HepG2 (cell line): Measurements from ENCODE around the gene RGSL1. TPM values are rescaled to one million over a fixed set of nuclear protein-coding genes. Genes with fewer than 3 reads are reported as not detected.

ENCODE experiments used
- ATAC-seq: fragments of 200-7000 bp; cut with Tn5 transposase; 3 replicates; pipeline ENCODE4 v1.9.1; 2020; ENCODE audit warnings: mild to moderate bottlenecking, moderate library complexity
- BruUV-seq: library from RNA; stranded (reverse); fragments of 400-500 nt; replicated peaks from 2 replicates; lab custom pipeline; 2021; lab: Mats Ljungman, UMichigan
- CTCF ChIA-PET: fragments of 300-600 bp; formaldehyde crosslinking; extraction: SDS; loops from one replicate; lab custom pipeline; 2021; ENCODE audit warnings: low total read pairs, inconsistent platforms, low intra/inter-chr PET ratio; lab: Yijun Ruan, JAX
- POLR2A ChIA-PET: fragments of 350-600 bp; sonication (Branson Sonifier 250); formaldehyde crosslinking; loops from one replicate; lab custom pipeline; 2020; ENCODE audit warnings: antibody characterized with exemption, inconsistent platforms; lab: Yijun Ruan, JAX
- DNase-seq: peaks from one replicate; pipeline ENCODE4 v3.0.0-alpha.2; 2015; ENCODE audit warnings: low spot score
- FAIRE-seq: peaks from 3 replicates; lab custom pipeline; 2011; peaks lifted over from hg19 to GRCh38; lab: Jason Lieb, UNC
- H2AFZ ChIP-seq: one replicate; pipeline ENCODE4 v1.6.1; 2011; ENCODE audit warnings: low read length, inconsistent platforms
- H3K27ac ChIP-seq: fragments of 300-600 bp; 3 replicates; pipeline ENCODE4 v1.8.0; 2011; ENCODE audit warnings: mixed run types, mild to moderate bottlenecking, mixed read lengths, low read length, inconsistent platforms; ENCODE audit not compliant: insufficient read depth; ENCODE audit errors: extremely low read length
- H3K27me3 ChIP-seq, 2 experiments: fragments of 200-600 bp in 1 of 2; 2 replicates in 1 of 2; 3 replicates in 1 of 2; pipeline versions ENCODE4 v1.6.0 to v1.8.0; 2011; ENCODE audit warnings: low read length in 2 of 2, mild to moderate bottlenecking in 2 of 2, moderate library complexity in 2 of 2, inconsistent platforms in 1 of 2; ENCODE audit not compliant: insufficient read depth in 2 of 2, control insufficient read depth in 1 of 2
- H3K36me3 ChIP-seq, 2 experiments: fragments of 200-600 bp in 1 of 2; replicated peaks in 1 of 2; 2 replicates in 1 of 2; 3 replicates in 1 of 2; pipeline versions ENCODE4 v1.5.1 to v1.8.0; 2011; ENCODE audit warnings: low read length in 2 of 2, inconsistent platforms in 1 of 2; ENCODE audit not compliant: insufficient read depth in 2 of 2, control insufficient read depth in 1 of 2
- H3K4me1 ChIP-seq: 2 replicates; pipeline ENCODE4 v1.5.1; 2012; ENCODE audit warnings: low read length, inconsistent platforms; ENCODE audit not compliant: insufficient read depth
- H3K4me2 ChIP-seq: 2 replicates; pipeline ENCODE4 v1.6.0; 2011; ENCODE audit warnings: low read depth, low read length, inconsistent platforms
- H3K4me3 ChIP-seq, 3 experiments: fragments of 200-600 bp in 1 of 3; sonication (generic), shearing (Covaris generic) in 1 of 3; replicated peaks in 1 of 3; 2 replicates each; pipeline ENCODE4 v1.5.1; 2011 to 2016; ENCODE audit warnings: low read length in 3 of 3, inconsistent platforms in 2 of 3, low read depth in 2 of 3, mild to moderate bottlenecking in 2 of 3, control low read depth in 1 of 3, mixed read lengths in 1 of 3; ENCODE audit not compliant: insufficient read depth in 1 of 3
- H3K79me2 ChIP-seq: one replicate; pipeline ENCODE4 v1.6.1; 2011; ENCODE audit warnings: low read length, inconsistent platforms; ENCODE audit not compliant: insufficient read depth
- H3K9ac ChIP-seq: 2 replicates; pipeline ENCODE4 v1.6.0; 2011; ENCODE audit warnings: mild to moderate bottlenecking, low read depth, low read length, inconsistent platforms; ENCODE audit not compliant: insufficient read depth
- H3K9me3 ChIP-seq: 2 replicates; pipeline ENCODE4 v1.5.1; 2012; ENCODE audit warnings: mild to moderate bottlenecking, low read length
- H4K20me1 ChIP-seq: 2 replicates; pipeline ENCODE4 v1.6.0; 2011; ENCODE audit warnings: inconsistent platforms, mild to moderate bottlenecking, low read length, moderate library complexity; ENCODE audit not compliant: insufficient read depth
- CBX1 ChIP-seq: IDR thresholded peaks from one replicate; pipeline ENCODE4 v1.6.1; 2016; ENCODE audit warnings: antibody characterized with exemption, low read depth
- CEBPG ChIP-seq: IDR thresholded peaks from 2 replicates; pipeline ENCODE4 v1.6.1; 2016
- CHD2 ChIP-seq: IDR thresholded peaks from 2 replicates; pipeline ENCODE4 v1.6.1; 2011; ENCODE audit warnings: low read depth, low read length, improper control_type of control experiment
- HHEX ChIP-seq: IDR thresholded peaks from 2 replicates; pipeline ENCODE4 v1.6.1; 2016; ENCODE audit warnings: control low read depth
- KAT7 ChIP-seq: IDR thresholded peaks from 2 replicates; pipeline ENCODE4 v1.6.1; 2018; ENCODE audit warnings: borderline replicate concordance, missing compliant biosample characterization
- MED8 ChIP-seq: sonication (generic); formaldehyde crosslinking; IDR thresholded peaks from 2 replicates; pipeline ENCODE4 v1.8.1; 2023; ENCODE audit warnings: mild to moderate bottlenecking, missing genetic modification reagents; ENCODE audit not compliant: insufficient replicate concordance
- NFYC ChIP-seq: IDR thresholded peaks from 2 replicates; pipeline ENCODE4 v1.6.1; 2016; ENCODE audit warnings: missing genetic modification reagents, missing compliant biosample characterization
- PLRG1 ChIP-seq: fragments of 450-650 bp; conservative IDR thresholded peaks from 2 replicates; pipeline ENCODE4 v1.6.1; 2016
- RXRA ChIP-seq: sonication (generic); formaldehyde crosslinking; IDR thresholded peaks from 2 replicates; pipeline ENCODE4 v1.5.1; 2020; ENCODE audit warnings: missing genetic modification reagents
- SP1 ChIP-seq, 2 experiments: fragments of 450-650 bp in 1 of 2; sonication (generic) in 1 of 2; formaldehyde crosslinking in 1 of 2; IDR thresholded peaks; 2 replicates each; pipeline versions ENCODE4 v1.4.0 to v1.6.1; 2016 to 2020; ENCODE audit warnings: missing genetic modification reagents in 1 of 2
- ZNF207 ChIP-seq: fragments of 450-650 bp; IDR thresholded peaks from 2 replicates; pipeline ENCODE4 v1.6.1; 2016; ENCODE audit warnings: antibody characterized with exemption, borderline replicate concordance
- ZNF260 ChIP-seq: sonication (generic); formaldehyde crosslinking; IDR thresholded peaks from 2 replicates; pipeline ENCODE4 v1.4.0; 2020; ENCODE audit warnings: missing genetic modification reagents, low read depth, mild to moderate bottlenecking, borderline replicate concordance
- ZNF432 ChIP-seq: sonication (generic); formaldehyde crosslinking; IDR thresholded peaks from 2 replicates; pipeline ENCODE4 v1.5.0; 2020; ENCODE audit warnings: missing genetic modification reagents, mild to moderate bottlenecking, borderline replicate concordance
- ZNF501 ChIP-seq: sonication (generic); formaldehyde crosslinking; IDR thresholded peaks from 2 replicates; pipeline ENCODE4 v1.5.1; 2020; ENCODE audit warnings: mild to moderate bottlenecking, moderate library complexity, missing genetic modification reagents
- ZNF607 ChIP-seq: sonication (generic); formaldehyde crosslinking; IDR thresholded peaks from 2 replicates; pipeline ENCODE4 v1.5.1; 2020; ENCODE audit warnings: missing genetic modification reagents, mild to moderate bottlenecking, borderline replicate concordance
- in situ Hi-C: cut with HindIII; loops from 2 replicates; pipeline ENCODE4 v1.10.0; 2017; ENCODE audit warnings: low pct_unique_long_range_greater_than_20kb; ENCODE audit not compliant: extremely low pct_ligation_motif_present
- intact Hi-C: fragments of 100-400 bp; cut with micrococcal nuclease; formaldehyde crosslinking; loops from one replicate; pipeline ENCODE4 v1.10.0; 2022; ENCODE audit not compliant: unreplicated experiment
- polyA plus RNA-seq, 8 experiments: library from polyadenylated mRNA; depleted of rRNA in 3 of 8; stranded (reverse) in 7 of 8; unstranded in 1 of 8; fragments of >200 nt; fragmentation: Illumina TruSeq in 4 of 8; extraction: Trizol in 4 of 8; gene quantifications; 2 replicates each; pipeline versions ENCODE4 v1.2.1 to v1.2.3, GENCODE V29; 2011 to 2016; ENCODE audit warnings: low read depth in 4 of 8, missing spikeins in 1 of 8, mixed read lengths in 1 of 8; ENCODE audit not compliant: insufficient read depth in 1 of 8
- total RNA-seq, 5 experiments: library from RNA; depleted of rRNA; stranded (reverse); fragments of >200 nt; fragmentation: Illumina TruSeq; extraction: Trizol; gene quantifications; 2 replicates each; pipeline ENCODE4 v1.2.3, GENCODE V29; 2016; ENCODE audit warnings: low read depth in 1 of 5
- TF ChIP-seq, protein P1 (sequence below): sonication (generic); formaldehyde crosslinking; IDR thresholded peaks from 2 replicates; pipeline ENCODE4 v1.5.0; 2020; ENCODE audit warnings: missing genetic modification reagents
- TF ChIP-seq, protein P2 (sequence below): sonication (generic); formaldehyde crosslinking; IDR thresholded peaks from 2 replicates; pipeline ENCODE4 v1.4.0; 2020; ENCODE audit warnings: mild to moderate bottlenecking, missing genetic modification reagents
- TF ChIP-seq, protein P3 (sequence below): sonication (generic); formaldehyde crosslinking; IDR thresholded peaks from 2 replicates; pipeline ENCODE4 v1.5.1; 2020; ENCODE audit warnings: missing genetic modification reagents, mild to moderate bottlenecking, borderline replicate concordance
- TF ChIP-seq, protein P4 (sequence below): sonication (generic); formaldehyde crosslinking; IDR thresholded peaks from 2 replicates; pipeline ENCODE4 v1.4.0; 2020; ENCODE audit warnings: mild to moderate bottlenecking, missing genetic modification reagents, borderline replicate concordance

The RGSL1 gene
- total and polyA plus RNA-seq, 2 of the 13 experiments (the other 11 are each of a cell fraction or from before 2014, with no cell fraction given), result not detected

DNA sequence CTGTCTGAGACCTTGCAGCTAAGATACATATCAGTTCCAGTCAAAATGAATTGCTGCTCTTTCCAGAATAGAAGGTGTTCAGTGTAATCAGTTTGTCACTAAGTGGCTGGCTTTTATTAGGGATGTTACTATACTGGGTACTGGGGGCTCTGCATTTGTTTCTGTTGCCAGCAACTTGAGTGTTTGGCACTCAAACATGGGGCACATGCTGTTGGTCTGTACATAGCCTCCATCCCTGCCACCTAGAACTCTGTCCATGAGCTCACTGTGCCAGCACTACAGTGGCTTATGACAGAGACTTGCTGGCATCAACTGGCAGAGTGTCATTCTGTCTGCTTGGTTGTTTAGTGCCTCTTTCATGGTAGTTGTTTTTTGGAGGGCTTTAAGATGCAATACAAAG lies 45.1 kb downstream of the RGSL1 start (continued):
- TF ChIP-seq, protein P1, sequence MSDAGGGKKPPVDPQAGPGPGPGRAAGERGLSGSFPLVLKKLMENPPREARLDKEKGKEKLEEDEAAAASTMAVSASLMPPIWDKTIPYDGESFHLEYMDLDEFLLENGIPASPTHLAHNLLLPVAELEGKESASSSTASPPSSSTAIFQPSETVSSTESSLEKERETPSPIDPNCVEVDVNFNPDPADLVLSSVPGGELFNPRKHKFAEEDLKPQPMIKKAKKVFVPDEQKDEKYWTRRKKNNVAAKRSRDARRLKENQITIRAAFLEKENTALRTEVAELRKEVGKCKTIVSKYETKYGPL (CRISPR knock-in tag), result no peak
- TF ChIP-seq ZNF207, result no peak
- TF ChIP-seq SP1 (IDR thresholded peaks at IDR 0.05), result no peak
- TF ChIP-seq SP1 (CRISPR knock-in tag; IDR thresholded peaks at IDR 0.05), result no peak
- TF ChIP-seq PLRG1, result no peak
- TF ChIP-seq MED8 (CRISPR knock-in tag), result no peak
- no peak for TF ChIP-seq NFYC
- TF ChIP-seq ZNF607 (CRISPR knock-in tag), result no peak
- TF ChIP-seq, protein P2, sequence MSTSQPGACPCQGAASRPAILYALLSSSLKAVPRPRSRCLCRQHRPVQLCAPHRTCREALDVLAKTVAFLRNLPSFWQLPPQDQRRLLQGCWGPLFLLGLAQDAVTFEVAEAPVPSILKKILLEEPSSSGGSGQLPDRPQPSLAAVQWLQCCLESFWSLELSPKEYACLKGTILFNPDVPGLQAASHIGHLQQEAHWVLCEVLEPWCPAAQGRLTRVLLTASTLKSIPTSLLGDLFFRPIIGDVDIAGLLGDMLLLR (CRISPR knock-in tag), result no peak

DNA sequence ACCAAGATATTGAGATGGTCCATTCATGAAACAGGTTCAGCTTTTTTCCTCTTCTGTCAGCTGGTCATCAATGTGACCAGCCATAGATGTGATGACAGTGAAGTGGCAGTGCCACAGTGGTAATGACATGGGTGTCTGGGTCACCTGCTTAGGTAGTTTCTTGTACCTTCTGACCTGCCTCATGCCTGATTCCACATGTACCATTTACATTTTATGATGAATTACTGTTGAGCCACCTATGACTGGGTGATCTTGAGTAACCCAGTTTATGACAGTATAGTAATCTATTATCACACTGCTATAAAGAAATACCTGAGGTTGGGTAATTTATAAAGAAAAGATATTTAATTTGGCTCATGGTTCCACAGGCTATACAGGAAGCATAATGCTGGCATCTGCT lies 45.7 kb downstream of the RGSL1 start:
- Histone ChIP-seq H4K20me1 (no peaks in the 10 kb centered on the region), H3K4me3 (no peak overlapping the region), H3K79me2 (no peaks in the 10 kb centered on the region), H3K4me1 (no peaks in the 10 kb centered on the region), H3K27ac (no peak overlapping the region), H2AFZ (no peak overlapping the region), H3K36me3 (no peaks in the 10 kb centered on the region), H3K4me2 (no peak overlapping the region), H3K9me3 (no peaks in the 10 kb centered on the region), H3K27me3 (no peaks in the 10 kb centered on the region; a peak in 1 of 5 replicates), H3K9ac (no peak overlapping the region)
- BruUV-seq, result no TSS peak
- no peak for DNase-seq
- POLR2A ChIA-PET, result no interaction called here
- CTCF ChIA-PET, result no interaction called here
- ATAC-seq, result no peak
- no peak for FAIRE-seq
- in situ Hi-C loops, result no loop called here
- intact Hi-C loops, result no loop called here
- TF ChIP-seq, protein P3, sequence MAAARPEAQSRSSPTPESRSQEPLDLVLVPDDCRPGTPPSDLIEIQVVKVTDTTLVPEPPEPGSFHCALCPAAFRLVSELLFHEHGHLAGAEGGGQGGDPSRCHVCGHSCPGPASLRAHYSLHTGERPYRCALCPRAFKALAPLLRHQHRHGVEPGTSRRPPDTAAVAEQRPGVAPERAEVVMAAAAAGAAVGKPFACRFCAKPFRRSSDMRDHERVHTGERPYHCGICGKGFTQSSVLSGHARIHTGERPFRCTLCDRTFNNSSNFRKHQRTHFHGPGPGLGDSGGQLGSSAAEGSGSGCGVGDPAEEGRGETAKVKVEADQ (CRISPR knock-in tag), result no peak
- TF ChIP-seq ZNF432 (CRISPR knock-in tag) (no peak), CHD2 (no peak), ZNF260 (CRISPR knock-in tag) (no peak), HHEX (no peak), RXRA (no peak), CBX1 (no peak), ZNF501 (no peak), KAT7 (CRISPR knock-in tag) (no peak), CEBPG (no peak)
- TF ChIP-seq, protein P4, sequence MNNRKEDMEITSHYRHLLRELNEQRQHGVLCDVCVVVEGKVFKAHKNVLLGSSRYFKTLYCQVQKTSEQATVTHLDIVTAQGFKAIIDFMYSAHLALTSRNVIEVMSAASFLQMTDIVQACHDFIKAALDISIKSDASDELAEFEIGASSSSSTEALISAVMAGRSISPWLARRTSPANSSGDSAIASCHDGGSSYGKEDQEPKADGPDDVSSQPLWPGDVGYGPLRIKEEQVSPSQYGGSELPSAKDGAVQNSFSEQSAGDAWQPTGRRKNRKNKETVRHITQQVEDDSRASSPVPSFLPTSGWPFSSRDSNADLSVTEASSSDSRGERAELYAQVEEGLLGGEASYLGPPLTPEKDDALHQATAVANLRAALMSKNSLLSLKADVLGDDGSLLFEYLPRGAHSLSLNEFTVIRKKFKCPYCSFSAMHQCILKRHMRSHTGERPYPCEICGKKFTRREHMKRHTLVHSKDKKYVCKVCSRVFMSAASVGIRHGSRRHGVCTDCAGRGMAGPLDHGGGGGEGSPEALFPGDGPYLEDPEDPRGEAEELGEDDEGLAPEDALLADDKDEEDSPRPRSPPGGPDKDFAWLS (CRISPR knock-in tag), result no peak
